GM21576 (cell line): ENCODE results near the gene PKNOX1.
"Not testable (repeated sequence)": the region's sequence is repeated elsewhere in the genome, so short reads cannot be mapped to it uniquely, and the experiment has no call there.

ENCODE experiments used
- ATAC-seq: cut with Tn5 transposase; IDR thresholded peaks from one replicate; pipeline ENCODE4 v1.9.1; 2021; ENCODE audit warnings: mild to moderate bottlenecking, moderate library complexity; ENCODE audit not compliant: unreplicated experiment

PKNOX1 gene

DNA sequence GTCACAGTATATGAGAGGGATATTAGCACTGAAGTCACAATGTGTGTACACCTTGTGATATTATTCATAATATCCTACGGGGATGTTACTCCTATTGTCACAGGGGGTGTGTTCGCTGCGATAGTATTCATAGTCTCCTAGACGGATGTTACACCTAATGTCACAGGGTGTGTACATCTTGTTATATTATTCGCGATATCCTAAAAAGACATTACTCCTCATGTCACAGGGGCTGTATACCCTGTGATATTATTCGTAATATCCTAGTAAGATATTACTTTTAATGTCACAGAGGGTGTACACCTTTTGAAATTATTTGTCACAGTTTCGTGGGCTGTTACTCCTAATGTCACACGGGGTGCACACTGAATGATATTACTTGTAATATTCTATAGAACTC lies 23.2 kb upstream of the PKNOX1 start:
- ATAC-seq: not testable (repeated sequence)

DNA sequence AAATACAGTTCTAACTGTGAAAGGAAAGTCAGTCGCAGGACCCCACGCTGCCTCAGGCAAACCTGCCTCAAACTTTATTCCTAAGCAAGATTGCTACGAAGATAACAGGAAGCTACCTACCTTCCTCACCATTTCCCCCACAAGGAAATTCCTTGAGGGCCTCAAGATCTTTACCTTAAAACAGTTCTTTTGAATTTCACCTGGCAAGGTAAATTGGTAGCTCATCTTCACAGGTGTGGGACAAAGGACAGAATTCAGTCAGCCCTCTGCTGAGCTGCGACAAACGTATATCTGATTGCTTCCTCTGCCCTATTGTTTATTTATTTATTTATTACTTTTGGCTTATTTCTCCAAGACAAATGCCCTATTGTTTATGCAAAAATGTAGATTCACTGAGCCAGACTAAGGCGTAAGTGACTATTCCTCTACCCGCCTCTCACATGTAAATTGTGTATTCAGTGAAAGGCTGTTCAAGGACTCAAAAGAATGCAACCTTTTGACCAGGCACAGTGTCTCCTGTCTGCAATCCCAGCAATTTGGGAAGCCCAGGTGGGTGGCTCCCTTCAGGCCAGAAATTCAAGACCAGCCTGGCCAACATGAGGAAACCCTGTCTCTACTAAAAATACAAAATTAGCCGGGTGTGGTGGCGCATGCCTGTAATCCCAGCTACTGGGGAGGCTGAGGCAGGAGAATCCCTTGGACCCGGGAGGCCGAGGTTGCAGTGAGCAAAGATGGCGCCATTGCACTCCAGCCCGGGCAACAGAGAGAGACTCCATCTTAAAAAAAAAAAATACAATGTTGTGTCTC lies 17.3 kb upstream of the PKNOX1 start:
- no peak for ATAC-seq

DNA sequence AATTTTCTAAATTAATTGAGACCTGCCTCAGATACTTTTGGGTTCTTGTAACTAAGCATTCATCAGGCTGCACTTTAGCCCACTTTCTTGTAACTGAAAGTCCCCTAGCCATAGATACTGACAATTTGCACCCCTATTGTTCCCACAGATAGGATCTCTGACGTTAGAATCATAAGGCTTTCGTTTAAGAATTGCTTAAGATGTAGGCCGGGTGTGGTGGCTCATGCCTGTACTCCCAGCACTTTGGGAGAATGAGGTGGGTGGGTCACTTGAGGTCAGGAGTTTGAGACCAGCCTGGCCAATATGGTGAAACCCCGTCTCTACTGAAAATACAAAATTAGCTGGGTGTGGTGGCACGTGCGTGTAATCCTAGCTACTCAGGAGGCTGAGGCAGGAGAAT lies 16.2 kb upstream of the PKNOX1 start:
- ATAC-seq: not testable (repeated sequence)

DNA sequence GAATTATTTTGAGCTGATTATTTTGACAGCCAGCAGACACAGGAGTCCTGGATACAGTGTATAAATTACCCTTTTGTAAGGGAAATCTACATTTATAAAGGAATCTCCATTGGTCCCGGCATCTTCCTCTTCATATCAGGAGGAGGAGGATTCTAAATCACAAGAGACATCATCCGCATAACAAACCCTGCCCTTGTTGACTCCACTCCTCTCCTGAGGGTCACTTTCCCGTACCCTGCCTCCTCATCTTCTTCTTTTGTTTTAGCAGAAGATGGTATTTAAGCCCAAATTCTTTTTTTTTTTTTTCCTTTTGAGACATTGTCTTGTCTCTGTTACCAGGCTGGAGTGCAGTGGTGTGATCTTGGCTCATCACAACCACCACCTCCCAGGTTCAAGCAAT lies 14.6 kb upstream of the PKNOX1 start:
- no peak for ATAC-seq

DNA sequence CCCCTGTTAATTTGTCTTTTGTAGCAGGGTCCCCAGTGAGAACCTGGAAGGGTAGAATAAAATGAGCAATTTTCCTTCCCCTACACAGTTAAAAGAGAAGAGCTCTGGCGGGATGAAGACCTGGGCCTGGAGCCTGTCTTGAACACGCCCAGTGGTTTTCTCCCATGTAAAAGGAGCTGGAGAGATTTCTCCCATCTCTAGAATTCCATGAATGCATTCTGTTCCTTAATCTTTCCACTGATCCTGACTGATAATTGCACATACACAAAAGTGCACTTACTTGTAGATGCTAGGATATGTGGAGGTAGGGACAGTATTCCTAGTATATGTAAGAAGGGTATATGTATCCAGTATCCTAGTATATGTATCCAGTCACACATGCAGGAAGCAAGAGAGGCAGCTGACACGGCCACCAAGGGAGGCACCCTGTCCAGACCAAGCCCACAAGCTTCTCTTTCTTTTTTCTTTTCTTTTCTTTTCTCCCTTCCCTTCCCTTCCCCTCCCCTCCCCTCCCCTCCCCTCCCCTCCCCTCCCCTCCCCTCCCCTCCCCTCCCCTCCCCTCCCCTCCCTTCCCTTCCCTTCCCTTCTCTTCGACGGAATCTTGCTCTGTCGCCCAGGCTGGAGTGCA lies 11.9 kb upstream of the PKNOX1 start:
- no peak for ATAC-seq

DNA sequence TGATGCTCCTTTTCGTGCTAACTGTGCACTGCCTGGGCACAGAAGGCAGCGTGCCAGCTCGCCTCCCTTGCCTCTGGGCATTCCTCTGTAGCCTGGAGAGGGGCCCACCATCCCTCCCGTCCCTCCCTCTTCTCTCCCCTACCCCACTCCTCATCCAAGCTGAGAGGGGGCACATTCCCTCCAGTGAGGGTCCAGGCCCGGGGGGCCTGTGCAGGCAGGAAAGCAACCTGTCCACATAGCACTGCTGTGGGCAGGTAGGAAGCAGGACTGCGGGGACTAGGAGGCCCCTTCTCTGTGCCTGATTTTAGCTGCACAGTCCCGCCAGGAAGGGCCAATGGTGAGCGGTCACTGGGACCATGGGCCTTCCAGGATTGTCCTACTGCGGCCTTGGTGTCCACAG lies 10.3 kb upstream of the PKNOX1 start:
- no peak for ATAC-seq

DNA sequence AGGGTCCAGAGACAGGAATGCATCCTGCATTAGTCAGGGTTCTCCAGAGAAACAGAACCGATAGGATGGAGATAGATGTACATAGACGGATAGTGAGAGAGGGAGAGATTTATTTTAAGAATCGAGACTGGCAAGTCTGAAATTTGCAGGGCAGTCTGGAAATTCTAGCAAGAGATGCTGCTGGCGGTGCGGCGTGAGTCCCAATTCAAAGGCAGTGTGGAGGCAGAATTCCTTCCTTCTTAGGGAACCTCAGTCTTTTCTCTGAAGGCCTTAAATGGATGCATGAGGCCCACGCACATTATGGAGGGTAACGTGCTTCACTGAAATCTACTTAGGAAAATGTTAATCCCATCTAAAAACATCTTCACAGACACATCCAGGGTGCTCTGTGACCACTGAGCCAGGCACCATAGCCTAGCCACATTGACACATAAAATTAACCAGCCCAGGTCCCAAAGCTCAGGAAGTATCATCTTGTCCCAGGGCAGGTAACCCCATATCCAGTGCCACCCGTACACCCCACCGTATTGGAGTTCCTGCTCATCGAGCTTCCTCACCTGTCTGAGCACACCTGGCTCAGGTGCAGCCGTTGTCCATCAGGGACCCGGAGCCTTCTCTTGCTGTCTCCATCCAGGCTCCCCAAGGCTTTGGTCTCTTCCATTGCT lies 9.7 kb upstream of the PKNOX1 start:
- no peak for ATAC-seq

DNA sequence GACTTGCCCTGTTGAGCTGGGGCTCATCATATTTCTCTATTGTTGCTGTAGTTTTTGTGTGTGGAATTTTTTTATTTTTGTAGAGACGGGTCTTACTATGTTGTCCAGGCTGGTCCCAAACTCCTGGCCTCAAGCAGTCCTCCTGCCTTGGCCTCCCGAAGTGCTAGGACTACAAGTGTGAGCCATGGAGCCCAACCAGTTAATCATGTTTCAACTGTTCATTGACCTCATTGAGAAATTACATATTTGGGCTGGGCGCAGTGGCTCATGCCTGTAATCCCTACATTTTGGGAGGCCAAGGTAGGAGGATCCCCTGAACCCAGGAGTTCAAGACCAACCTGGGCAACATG lies 9.2 kb upstream of the PKNOX1 start:
- no peak for ATAC-seq

DNA sequence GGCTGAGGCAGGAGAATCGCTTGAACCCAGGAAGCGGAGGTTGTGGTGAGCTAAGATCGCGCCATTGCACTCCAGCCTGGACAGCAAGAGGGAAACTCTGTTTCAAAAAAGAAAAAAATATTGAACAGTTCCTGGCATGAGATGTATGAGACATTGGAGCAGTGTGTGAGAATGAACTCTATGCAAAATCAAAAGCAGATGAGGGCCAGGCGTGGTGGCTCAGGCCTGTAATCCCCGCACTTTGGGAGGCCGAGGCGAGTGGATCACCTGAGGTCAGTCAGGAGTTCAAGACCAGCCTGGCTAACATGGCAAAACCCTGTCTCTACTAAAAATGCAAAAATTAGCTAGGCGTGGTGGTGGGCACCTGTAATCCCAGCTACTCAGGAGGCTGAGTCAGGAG lies 6.7 kb upstream of the PKNOX1 start:
- ATAC-seq: not testable (repeated sequence)

DNA sequence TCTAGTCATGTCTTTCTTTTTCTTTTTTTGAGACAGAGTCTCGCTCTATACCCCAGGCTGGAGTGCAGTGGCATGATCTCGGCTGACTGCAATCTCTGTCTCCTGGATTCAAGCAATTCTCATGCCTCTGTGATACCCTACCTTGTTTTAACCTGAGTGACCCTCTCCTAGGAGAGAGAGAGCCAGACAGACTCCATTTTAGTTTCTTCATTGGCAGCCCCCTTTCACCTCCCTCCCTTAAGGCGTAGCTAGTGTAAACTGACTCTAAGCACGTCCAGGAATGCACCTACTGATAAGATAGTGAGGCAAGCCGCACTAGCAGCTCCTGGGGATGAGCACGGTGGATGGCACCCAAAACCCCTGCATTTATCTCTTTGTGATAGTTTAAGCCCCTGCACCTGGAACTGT lies 5.2 kb upstream of the PKNOX1 start:
- ATAC-seq: no peak

DNA sequence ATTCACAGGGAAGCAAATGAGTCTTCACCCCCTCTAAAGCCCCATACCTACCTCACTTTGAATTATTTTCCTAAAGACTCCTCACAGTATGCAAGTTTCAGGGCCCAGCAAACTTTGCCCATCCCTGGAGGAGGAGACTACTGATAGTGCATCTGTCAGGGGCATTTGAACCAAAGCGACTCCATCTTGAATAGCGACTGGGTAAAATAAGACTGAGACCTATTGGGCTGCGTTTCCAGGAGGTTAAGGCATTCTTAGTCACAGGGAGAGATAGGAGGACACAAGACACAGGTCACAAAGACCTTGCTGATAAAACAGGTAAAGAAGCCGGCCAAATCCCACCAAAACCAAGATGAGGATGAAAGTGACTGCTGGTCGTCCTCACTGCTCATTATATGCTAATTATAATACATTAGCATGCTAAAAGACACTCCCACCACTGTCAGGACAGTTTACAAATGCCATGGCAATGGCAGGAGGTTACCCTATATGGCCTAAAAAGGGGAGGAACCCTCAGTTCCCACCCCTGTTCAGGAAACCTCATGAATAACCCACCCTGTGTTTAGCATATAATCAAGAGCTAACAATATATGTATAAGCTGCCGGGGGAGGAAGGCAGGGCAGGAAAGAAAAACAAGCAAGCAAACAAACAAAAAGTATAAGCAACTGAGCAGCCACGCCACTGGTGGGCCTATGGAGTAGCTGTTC lies 3.3 kb upstream of the PKNOX1 start:
- no peak for ATAC-seq

DNA sequence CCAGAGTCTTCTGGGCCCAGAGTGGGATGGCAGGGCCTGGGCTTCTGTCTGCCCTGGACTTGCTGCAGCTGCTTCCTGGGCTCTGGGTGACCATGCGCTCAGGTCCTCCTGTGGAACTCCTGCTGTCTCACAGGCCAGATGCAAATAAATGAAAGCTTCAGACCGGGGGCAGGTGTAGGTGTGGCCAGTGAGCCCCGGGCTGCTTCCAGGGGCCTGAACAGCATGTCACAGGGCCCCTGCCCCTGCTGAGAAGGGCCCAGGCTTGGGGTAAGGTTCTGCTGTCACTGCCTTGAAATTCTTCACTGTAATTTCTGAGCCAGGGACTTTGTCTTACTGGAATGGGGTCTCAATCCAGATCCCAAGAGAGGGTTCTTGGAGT lies 2.5 kb upstream of the PKNOX1 start:
- ATAC-seq: no peak

DNA sequence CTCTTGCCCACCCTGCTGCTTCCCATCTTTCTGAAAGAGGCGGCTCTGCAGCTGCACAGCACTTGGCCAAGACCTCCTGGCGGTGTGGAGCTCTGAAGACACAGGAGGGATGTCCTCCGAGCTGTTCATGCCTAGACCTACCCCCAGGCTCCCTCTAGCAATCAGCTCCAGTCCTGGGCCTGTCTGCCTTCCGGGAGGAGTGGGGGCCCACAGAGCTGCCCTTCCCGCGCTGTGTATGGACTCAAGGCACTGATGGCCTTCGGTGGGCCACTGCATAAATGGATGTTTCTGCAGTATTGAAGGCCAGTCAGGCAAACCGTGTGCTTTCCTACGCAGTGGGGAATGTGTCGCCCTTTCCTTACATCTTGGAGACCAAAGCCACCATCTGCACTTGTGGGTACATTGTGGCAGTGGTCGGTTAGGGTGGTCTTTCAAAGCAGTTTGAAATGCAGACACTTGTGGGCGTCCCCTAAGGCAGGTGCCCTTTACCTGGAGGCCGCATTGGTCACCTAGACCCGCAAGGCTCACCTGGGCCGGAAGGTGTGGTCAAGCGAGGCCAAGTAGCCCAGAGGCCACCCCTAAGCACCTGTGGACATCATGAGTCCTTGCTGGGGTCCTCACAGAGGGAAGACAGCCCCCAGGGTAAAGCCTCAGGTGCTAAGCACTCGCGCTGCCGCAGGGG lies 912 bp upstream of the PKNOX1 start:
- no peak for ATAC-seq

DNA sequence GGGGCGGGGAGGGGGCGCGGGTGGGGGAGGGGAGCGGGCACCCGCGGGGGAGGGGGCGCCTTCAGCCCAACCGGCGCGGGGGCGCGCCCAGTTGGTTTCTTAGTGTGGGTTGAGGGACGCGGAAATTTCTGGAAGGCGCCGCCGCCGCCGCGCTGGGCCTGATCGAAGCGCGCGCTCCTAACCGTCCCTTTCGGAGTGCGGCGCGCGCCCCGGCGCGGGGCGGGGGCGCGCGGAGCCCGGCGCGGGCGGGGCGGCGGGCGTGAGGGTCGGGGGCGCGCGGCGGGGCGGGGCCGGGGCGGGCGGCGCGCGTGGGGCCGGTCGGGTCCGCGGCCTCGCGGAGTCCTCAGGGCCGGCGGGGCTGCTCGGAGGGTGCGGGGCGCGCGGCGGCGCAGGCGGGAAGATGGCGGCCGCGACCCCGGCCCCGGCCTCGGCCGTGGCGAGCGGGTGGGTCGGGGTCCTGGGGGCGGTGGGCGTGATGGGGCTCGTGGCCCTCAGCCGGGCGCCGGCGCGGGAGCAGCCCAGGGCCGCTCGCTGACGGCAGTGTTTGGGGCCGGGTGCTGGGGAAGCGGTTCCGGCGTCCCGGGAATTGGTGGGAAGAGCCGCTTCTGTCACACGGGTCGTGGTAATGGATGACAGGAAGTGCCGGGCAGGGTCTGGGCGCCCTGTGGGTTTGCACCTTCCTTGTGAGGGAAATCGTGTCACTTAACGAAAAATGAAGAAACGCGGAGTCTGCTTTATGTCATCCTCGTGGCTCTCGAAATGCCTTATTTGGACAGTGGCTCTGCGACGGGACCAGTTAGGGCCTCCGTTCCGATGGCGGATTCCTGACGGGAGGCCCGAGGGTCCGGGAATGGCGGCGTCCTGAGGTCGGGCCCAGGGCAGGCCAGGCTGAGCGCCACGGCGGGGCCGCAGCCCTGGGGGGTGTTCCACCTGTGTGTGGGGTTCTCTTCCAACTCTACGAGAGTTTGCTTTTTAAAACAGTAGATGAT lies 764 bp downstream of the PKNOX1 start:
- ATAC-seq: peak; percentile 8

DNA sequence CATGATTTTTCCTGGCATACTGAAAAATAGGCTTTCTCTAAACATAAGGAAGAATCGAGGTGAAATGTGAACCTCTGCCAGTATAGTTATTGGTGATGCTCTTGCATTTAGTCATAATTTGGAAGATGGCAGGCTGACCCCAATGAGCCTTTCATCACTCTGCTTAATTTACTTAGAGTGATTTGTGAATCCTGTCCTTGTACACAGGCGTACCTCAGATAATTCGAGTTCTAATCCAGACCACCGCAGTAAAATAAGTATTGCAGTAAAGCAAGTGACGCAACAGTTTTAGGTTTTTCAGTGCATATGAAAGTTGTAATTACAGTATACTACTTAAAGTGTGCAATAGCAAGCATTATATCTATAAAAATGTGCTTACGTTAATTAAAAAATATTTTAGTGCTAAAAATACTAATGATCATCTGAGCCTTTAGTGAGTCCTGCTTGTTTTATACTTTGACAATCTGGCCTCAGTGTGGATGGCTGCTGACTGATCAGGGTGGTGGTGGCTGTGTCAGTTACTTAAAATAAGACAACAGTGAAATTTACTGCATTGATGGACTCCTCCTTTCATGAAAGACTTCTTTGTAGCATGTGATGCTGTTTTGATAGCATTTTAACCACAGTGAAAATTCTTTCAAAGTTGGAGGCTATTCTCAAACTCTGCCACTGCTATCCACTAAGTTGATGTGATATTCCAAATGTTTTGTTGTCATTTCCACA lies 1.7 kb downstream of the PKNOX1 start:
- ATAC-seq: no peak

DNA sequence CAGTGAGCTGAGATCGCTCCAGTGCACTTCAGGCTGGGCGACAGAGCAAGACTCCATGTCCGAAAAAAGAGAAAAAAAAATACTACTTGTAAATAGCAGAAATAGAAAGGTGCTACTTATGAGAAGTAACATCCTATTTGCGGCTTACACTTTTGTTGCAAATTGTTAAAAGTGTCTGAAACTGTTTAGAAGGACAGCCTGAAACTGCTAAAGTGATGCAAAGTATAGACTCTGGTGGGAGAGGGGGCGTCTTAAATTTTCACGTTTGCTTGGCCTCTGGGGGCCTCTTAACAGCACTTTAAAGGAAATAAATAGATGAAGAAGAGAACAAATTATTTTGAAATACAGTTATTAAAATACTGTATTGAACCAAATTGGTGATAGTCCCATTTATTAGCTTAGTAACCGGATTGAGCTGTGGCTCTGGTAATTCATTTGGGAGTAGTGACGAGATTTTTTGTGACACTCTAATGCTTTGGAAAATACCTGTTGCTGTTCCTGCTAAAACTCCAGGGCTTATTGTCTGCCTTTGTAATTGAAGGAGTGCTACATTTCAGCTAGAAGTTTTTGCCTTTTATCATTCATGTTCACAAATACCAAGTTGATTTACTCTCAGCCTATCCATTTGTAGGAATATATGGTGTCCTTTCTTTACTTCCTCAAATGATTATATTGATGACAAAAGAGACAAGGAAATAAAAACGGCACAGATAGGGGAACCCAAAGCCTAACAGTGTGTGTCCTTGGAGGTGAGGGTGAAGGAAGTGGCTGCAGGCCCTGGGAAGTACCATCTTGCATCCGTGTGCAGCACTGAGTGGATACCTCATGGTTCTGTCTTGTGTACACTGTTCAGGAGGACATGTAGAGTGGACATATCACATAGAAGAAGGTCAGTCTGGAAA lies 6.2 kb downstream of the PKNOX1 start:
- no peak for ATAC-seq

DNA sequence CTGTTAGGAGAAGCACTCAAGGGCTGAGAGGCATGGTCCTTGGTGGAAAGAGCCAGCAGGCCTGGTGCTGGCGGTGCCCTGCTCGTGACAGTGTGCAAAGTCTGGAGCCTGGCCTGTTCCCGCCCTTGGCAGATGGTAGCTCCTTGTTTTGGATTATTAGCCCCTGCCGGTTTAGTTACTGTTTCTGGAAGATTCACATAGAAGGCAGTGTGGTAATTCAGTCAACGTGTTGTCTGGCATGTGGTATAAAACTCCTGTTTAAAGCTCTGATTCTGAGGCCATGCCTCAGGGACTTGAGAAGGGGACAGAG lies 6.8 kb downstream of the PKNOX1 start:
- ATAC-seq: no peak

DNA sequence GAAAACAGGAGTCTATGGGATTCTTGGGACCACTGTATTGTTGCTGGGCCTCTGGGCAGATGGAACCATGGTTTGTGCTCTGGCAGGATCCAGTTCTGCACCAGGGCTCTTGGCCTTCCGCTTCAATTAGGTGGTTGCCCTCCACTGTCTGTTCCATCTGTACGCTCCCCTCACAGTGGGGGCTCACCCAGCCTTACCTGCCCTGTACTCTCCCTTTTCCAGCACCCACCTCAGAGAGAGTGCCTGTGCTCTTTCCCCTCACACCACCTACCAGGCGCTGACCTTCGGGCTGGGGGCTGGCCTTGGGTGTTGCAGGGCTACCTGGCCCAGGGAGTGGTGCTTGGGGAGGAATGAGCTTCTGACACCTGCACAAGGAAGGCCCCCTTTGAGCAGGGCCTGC lies 7.5 kb downstream of the PKNOX1 start:
- no peak for ATAC-seq
